Gastroesophageal sphincter (tissue), 3 donors: Measurements from ENCODE around the gene NXPH4.

ENCODE experiments used
- EP300 ChIP-seq: sonication (generic); formaldehyde crosslinking; IDR thresholded peaks from one replicate; pipeline ENCODE4 v1.6.1; 2017; ENCODE audit warnings: antibody characterized with exemption, mild to moderate bottlenecking
- POLR2A ChIP-seq, 2 donors: fragments of 450-650 bp; IDR thresholded peaks; one replicate each; pipeline ENCODE4 v1.6.1; 2017; ENCODE audit warnings: antibody characterized with exemption in 2 of 2, mild to moderate bottlenecking in 2 of 2, moderate library complexity in 1 of 2
- POLR2AphosphoS5 ChIP-seq: sonication (generic); formaldehyde crosslinking; IDR thresholded peaks from one replicate; pipeline ENCODE4 v1.6.1; 2017; ENCODE audit warnings: antibody characterized with exemption
- TF ChIP-seq, protein P1 (sequence below), 4 experiments: fragments of 200-600 bp in 2 of 4; fragments of 450-650 bp in 2 of 4; sonication (generic) in 1 of 4; IDR thresholded peaks; one replicate each; pipeline ENCODE4 v1.5.1; 2017 to 2019; ENCODE audit warnings: antibody characterized with exemption in 4 of 4, mild to moderate bottlenecking in 2 of 4, moderate library complexity in 2 of 4

- TF ChIP-seq, protein P1, sequence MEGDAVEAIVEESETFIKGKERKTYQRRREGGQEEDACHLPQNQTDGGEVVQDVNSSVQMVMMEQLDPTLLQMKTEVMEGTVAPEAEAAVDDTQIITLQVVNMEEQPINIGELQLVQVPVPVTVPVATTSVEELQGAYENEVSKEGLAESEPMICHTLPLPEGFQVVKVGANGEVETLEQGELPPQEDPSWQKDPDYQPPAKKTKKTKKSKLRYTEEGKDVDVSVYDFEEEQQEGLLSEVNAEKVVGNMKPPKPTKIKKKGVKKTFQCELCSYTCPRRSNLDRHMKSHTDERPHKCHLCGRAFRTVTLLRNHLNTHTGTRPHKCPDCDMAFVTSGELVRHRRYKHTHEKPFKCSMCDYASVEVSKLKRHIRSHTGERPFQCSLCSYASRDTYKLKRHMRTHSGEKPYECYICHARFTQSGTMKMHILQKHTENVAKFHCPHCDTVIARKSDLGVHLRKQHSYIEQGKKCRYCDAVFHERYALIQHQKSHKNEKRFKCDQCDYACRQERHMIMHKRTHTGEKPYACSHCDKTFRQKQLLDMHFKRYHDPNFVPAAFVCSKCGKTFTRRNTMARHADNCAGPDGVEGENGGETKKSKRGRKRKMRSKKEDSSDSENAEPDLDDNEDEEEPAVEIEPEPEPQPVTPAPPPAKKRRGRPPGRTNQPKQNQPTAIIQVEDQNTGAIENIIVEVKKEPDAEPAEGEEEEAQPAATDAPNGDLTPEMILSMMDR (IDR thresholded peaks at IDR 0.05): peak in 3 of 4 experiments; percentile 86 to 89 (median 87)
- TF ChIP-seq POLR2A (IDR thresholded peaks at IDR 0.05): no peak
- TF ChIP-seq EP300: no peak
- peak; percentile 43 for TF ChIP-seq POLR2AphosphoS5
Observed at GRCh38 chr12:57175428-57176138, 41.0 kb upstream of the NXPH4 start.
